SK-N-SH treated with all-trans-retinoic acid at 6 μM for 48 hours (cell line): ENCODE results near the gene MSX1.

Source experiments
- ARNTL ChIP-seq: fragments of 450-650 bp; formaldehyde crosslinking; IDR thresholded peaks from 2 replicates; pipeline ENCODE4 v1.5.0; 2020; ENCODE audit warnings: low read depth, mild to moderate bottlenecking, moderate library complexity, borderline replicate concordance
- GLIS3 ChIP-seq: fragments of 250-450 bp; sonication (Bioruptor Pico); IDR thresholded peaks from 2 replicates; pipeline ENCODE4 v1.5.0; 2020; ENCODE audit warnings: mild to moderate bottlenecking, moderate library complexity
- ISL1 ChIP-seq: fragments of 250-450 bp; sonication (Bioruptor Pico); IDR thresholded peaks from 2 replicates; pipeline ENCODE4 v2.1.2; 2022; ENCODE audit warnings: mild to moderate bottlenecking, moderate library complexity
- RARB ChIP-seq: fragments of 250-450 bp; sonication (Bioruptor Pico); IDR thresholded peaks from 2 replicates; pipeline ENCODE4 v1.8.0; 2021; ENCODE audit warnings: mild to moderate bottlenecking, moderate library complexity
- TCF4 ChIP-seq: fragments of 250-450 bp; sonication (Bioruptor Pico); IDR thresholded peaks from 2 replicates; pipeline ENCODE4 v1.8.0; 2021; ENCODE audit warnings: mild to moderate bottlenecking, moderate library complexity, borderline replicate concordance
- ZC3H10 ChIP-seq: fragments of 250-450 bp; sonication (Bioruptor Pico); IDR thresholded peaks from 2 replicates; pipeline ENCODE4 v1.5.1; 2021; ENCODE audit warnings: mild to moderate bottlenecking, moderate library complexity
- ZFP30 ChIP-seq: fragments of 450-650 bp; formaldehyde crosslinking; IDR thresholded peaks from 2 replicates; pipeline ENCODE4 v1.5.0; 2022; ENCODE audit warnings: mild to moderate bottlenecking, moderate library complexity
- ZNF565 ChIP-seq: fragments of 450-650 bp; formaldehyde crosslinking; conservative IDR thresholded peaks from 2 replicates; pipeline ENCODE4 v1.5.0; 2020; ENCODE audit warnings: low read depth, mild to moderate bottlenecking, moderate library complexity
- TF ChIP-seq, protein P1 (sequence below): fragments of 250-450 bp; sonication (Bioruptor Pico); IDR thresholded peaks from 2 replicates; pipeline ENCODE4 v1.8.0; 2020; ENCODE audit warnings: mild to moderate bottlenecking, moderate library complexity, borderline replicate concordance
- TF ChIP-seq, protein P2 (sequence below): fragments of 250-450 bp; sonication (Bioruptor Pico); IDR thresholded peaks from 2 replicates; pipeline ENCODE4 v1.5.1; 2021; ENCODE audit warnings: mild to moderate bottlenecking, moderate library complexity

DNA sequence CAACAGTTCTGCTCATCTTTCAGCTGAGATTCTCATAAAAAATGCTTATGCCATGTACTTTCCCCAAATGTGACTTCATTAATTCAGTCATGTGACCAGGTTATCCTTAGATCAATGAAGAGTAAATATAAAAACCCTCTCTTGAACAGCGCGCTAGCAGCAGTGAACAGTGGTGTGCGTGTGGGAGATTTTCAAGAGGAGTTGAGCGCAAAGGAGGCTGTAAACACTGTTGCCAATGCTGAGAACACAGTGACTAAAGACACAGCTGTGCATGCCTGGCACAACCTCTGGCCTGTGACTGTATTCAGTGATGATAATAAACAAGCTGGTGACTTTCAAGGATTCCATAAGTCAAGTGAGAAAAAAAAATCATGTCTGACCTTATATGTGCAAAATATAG, 25.1 kb downstream of the MSX1 start:
- TF ChIP-seq RARB (no peak), TCF4 (CRISPR knock-in tag) (no peak), ISL1 (no peak), ZC3H10 (CRISPR knock-in tag) (no peak), ZNF565 (CRISPR knock-in tag) (no peak), ARNTL (CRISPR knock-in tag) (no peak), ZFP30 (CRISPR knock-in tag) (no peak), GLIS3 (CRISPR knock-in tag) (no peak)
- TF ChIP-seq, protein P1, sequence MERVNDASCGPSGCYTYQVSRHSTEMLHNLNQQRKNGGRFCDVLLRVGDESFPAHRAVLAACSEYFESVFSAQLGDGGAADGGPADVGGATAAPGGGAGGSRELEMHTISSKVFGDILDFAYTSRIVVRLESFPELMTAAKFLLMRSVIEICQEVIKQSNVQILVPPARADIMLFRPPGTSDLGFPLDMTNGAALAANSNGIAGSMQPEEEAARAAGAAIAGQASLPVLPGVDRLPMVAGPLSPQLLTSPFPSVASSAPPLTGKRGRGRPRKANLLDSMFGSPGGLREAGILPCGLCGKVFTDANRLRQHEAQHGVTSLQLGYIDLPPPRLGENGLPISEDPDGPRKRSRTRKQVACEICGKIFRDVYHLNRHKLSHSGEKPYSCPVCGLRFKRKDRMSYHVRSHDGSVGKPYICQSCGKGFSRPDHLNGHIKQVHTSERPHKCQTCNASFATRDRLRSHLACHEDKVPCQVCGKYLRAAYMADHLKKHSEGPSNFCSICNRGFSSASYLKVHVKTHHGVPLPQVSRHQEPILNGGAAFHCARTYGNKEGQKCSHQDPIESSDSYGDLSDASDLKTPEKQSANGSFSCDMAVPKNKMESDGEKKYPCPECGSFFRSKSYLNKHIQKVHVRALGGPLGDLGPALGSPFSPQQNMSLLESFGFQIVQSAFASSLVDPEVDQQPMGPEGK (CRISPR knock-in tag), result no peak
- TF ChIP-seq, protein P2, sequence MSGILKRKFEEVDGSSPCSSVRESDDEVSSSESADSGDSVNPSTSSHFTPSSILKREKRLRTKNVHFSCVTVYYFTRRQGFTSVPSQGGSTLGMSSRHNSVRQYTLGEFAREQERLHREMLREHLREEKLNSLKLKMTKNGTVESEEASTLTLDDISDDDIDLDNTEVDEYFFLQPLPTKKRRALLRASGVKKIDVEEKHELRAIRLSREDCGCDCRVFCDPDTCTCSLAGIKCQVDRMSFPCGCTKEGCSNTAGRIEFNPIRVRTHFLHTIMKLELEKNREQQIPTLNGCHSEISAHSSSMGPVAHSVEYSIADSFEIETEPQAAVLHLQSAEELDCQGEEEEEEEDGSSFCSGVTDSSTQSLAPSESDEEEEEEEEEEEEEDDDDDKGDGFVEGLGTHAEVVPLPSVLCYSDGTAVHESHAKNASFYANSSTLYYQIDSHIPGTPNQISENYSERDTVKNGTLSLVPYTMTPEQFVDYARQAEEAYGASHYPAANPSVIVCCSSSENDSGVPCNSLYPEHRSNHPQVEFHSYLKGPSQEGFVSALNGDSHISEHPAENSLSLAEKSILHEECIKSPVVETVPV (CRISPR knock-in tag), result no peak
